Ovary (tissue), 3 donors: ENCODE results near the gene SLCO3A1.

Experiments used
- CTCF ChIP-seq, 3 donors: fragments of 450-650 bp in 2 of 3; fragments of 200-600 bp in 1 of 3; IDR thresholded peaks; one replicate each; pipeline versions ENCODE4 v1.5.1 to v1.8.0; 2016 to 2022; ENCODE audit warnings: antibody characterized with exemption in 3 of 3, mild to moderate bottlenecking in 1 of 3
- EP300 ChIP-seq: sonication (generic); formaldehyde crosslinking; IDR thresholded peaks from one replicate; pipeline ENCODE4 v1.6.1; 2017; ENCODE audit warnings: antibody characterized with exemption
- POLR2A ChIP-seq: fragments of 450-650 bp; IDR thresholded peaks from one replicate; pipeline ENCODE4 v1.6.1; 2017; ENCODE audit warnings: antibody characterized with exemption, mild to moderate bottlenecking, moderate library complexity
- donor health status: DM: no; HTN: no; CAD: no.

DNA sequence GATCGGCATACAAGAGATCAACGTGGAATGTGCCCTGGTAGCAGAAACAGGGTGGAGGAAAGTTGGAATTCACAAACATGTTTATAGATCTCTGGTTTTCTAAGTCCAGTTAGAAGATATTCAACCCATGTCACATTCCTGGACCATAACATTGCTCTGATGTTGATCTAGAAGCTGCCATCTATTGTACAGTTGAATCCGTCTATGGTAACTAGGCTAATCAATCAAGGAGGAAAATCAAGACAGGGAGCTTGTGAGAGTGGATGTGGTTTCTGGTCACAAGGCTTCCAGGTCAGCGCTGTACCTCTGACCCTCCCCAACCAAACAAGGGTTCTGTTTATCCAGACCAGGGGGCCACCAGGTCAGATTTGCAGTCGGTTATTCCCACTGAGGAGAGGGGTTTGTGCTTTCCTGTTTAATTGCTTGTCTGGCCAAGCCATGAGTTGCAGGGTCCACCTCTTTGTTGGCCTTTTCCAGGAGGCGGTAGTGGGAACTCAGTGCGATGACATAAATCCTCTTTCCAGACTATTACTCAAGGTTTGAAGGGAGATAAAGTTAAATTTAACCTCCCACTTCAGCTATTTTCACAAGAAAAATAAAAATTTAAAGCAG is 130.3 kb downstream of the SLCO3A1 start:
- TF ChIP-seq CTCF (IDR thresholded peaks at IDR 0.05), result no peak
- no peak for TF ChIP-seq POLR2A
- no peak for TF ChIP-seq EP300
